SJCRH30 (cell line): ENCODE measurements around the gene UBE2U. TPM values are rescaled to one million over a fixed set of nuclear protein-coding genes. Genes with fewer than 3 reads are reported as not detected.

ENCODE experiments used
- DNase-seq, 2 experiments: peaks; one replicate each; pipeline ENCODE4 v3.0.0-alpha.2; 2015 to 2020
- H3K27ac ChIP-seq: fragments of 250-450 bp; sonication (Bioruptor Pico); 2 replicates; pipeline ENCODE4 v1.5.1; 2020; ENCODE audit warnings: mild to moderate bottlenecking, moderate library complexity
- H3K27me3 ChIP-seq: fragments of 250-450 bp; sonication (Bioruptor Pico); 2 replicates; pipeline ENCODE4 v1.5.1; 2020; ENCODE audit warnings: mild to moderate bottlenecking, moderate library complexity
- H3K36me3 ChIP-seq: fragments of 250-450 bp; sonication (Bioruptor Pico); 2 replicates; pipeline ENCODE4 v1.5.1; 2020; ENCODE audit warnings: mild to moderate bottlenecking, moderate library complexity
- H3K4me1 ChIP-seq: fragments of 250-450 bp; sonication (Bioruptor Pico); 2 replicates; pipeline ENCODE4 v1.5.1; 2020; ENCODE audit warnings: mild to moderate bottlenecking, moderate library complexity
- H3K4me3 ChIP-seq: fragments of 250-450 bp; sonication (Bioruptor Pico); 2 replicates; pipeline ENCODE4 v1.5.1; 2020; ENCODE audit warnings: mild to moderate bottlenecking, moderate library complexity
- H3K9me3 ChIP-seq: fragments of 250-450 bp; sonication (Bioruptor Pico); replicated peaks from 2 replicates; pipeline ENCODE4 v1.5.1; 2020; ENCODE audit warnings: mild to moderate bottlenecking, moderate library complexity
- total RNA-seq: library from RNA; depleted of rRNA; stranded (reverse); fragments of >200 nt; shearing (Covaris generic); gene quantifications from 2 replicates; pipeline ENCODE4 v1.2.3, GENCODE V29; 2014; rRNA removed

The UBE2U gene, protein sequence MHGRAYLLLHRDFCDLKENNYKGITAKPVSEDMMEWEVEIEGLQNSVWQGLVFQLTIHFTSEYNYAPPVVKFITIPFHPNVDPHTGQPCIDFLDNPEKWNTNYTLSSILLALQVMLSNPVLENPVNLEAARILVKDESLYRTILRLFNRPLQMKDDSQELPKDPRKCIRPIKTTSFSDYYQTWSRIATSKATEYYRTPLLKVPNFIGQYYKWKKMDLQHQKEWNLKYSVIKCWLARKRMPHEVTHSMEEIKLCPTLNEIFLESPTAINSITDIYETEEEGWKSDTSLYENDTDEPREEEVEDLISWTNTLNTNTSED
- not detected in 2 replicates for total RNA-seq

DNA sequence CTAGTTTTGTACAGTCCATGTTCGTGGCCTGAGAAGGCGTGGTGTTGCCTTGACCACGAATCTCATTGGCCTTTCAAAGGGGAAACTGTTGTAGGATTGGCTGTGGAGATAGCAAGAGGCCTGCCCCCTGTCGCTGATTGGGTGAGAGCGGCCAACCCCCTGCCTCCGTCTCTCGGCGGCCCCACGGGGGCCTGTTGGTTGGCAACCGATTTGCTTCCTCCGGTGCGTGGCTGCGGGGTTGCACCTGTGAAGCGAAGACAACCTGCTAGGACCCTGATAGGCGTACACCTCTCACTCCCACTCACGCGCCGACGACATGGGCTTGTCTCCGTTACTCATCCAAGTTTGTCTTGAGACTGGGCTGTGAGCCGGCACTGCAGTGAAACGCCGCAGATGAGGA lies at the start of gene UBE2U:
Gene UBE2U (plus strand): TSS at position 204 of the 400 bp plus-strand sequence. CDS start 428 bp downstream, outside the sequence.
- no peaks in the 10 kb centered on the region for H3K4me1 ChIP-seq
- H3K36me3 ChIP-seq, result no peaks in the 10 kb centered on the region
- DNase-seq, result no peak
- no peak within 1 kb of the TSS for H3K27ac ChIP-seq
- H3K9me3 ChIP-seq, result no peaks in the 10 kb centered on the region
- H3K27me3 ChIP-seq, result no peaks in the 10 kb centered on the region
- no peak within 1 kb of the TSS for H3K4me3 ChIP-seq

DNA sequence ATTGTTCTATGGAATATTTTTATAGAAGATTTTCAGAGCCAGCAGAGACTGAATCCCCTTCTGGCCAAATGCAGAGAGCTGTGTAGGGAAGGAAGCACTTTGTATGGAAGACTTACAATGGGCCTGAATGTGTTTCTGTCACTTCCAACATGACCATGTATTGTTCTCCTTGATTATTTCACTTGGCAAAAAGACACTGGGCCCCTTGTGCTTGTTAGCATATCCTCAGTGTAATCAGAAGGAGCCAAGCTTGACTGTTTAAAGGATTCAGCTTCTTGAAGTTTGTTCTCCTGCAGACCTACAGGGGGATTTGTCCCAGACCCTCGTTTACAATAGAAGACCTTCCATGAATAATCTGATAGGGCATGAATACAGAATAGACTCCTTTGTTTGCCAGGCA lies 48.1 kb upstream of the UBE2U start:
- no peak overlapping the region for H3K27ac ChIP-seq
- no peaks in the 10 kb centered on the region for H3K27me3 ChIP-seq
- no peak for DNase-seq
- no peaks in the 10 kb centered on the region for H3K36me3 ChIP-seq
- no peaks in the 10 kb centered on the region for H3K9me3 ChIP-seq
- H3K4me1 ChIP-seq, result no peaks in the 10 kb centered on the region
- no peak overlapping the region for H3K4me3 ChIP-seq

DNA sequence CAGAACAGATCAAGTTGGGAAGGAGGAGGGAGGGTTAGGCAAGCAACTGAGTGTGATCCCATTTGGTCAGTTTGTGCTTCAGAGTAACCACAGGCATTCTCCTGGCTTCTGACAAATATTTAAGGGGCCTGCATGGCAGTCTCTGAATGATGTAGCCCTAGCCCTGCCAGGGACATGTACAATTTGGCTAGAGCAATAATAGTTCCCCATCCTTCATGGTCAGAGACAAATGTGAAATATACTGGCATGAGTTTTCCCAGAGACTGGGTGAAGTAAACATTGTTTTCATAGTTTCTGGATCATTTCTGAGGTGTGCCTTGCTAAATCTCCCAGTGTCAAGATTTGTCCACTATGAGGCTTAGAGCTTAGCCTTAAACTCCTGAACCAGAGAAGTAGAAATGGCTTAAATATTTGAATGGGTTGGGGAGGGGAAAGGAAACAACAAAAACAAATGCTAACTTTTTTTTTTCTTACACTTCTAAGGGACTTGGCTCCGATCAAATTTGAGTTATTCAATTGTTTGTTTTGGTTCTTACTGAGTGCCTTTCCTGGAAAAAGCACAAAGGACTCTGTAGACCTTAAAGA lies 42.0 kb upstream of the UBE2U start:
- DNase-seq, result no peak
- Histone ChIP-seq H3K27me3 (no peaks in the 10 kb centered on the region), H3K36me3 (no peaks in the 10 kb centered on the region), H3K27ac (no peak overlapping the region), H3K4me3 (no peak overlapping the region), H3K4me1 (no peaks in the 10 kb centered on the region), H3K9me3 (no peaks in the 10 kb centered on the region)

DNA sequence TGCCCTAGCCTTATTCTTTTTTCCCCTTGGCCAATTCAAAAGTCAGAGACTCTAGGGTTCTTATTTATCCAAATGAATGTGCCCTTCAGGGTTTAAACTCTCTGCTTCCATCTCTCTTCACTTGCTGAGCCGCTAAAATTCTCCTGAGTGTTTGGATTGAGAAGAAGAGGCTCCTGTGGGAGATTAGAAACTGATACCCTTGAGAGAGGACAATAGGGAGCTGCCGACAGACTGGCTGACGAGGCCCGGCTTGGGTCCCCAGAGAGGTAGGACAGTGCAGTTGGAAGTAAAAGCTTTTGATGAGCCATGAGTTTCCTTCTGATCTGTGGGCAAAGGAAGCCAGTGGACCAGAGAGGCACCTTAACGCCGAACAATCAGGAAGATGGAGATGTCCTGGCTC lies 41.3 kb upstream of the UBE2U start:
- H3K36me3 ChIP-seq, result no peaks in the 10 kb centered on the region
- no peaks in the 10 kb centered on the region for H3K27me3 ChIP-seq
- H3K4me3 ChIP-seq, result no peak overlapping the region
- H3K9me3 ChIP-seq, result no peaks in the 10 kb centered on the region
- H3K27ac ChIP-seq, result no peak overlapping the region
- no peak for DNase-seq
- no peaks in the 10 kb centered on the region for H3K4me1 ChIP-seq

DNA sequence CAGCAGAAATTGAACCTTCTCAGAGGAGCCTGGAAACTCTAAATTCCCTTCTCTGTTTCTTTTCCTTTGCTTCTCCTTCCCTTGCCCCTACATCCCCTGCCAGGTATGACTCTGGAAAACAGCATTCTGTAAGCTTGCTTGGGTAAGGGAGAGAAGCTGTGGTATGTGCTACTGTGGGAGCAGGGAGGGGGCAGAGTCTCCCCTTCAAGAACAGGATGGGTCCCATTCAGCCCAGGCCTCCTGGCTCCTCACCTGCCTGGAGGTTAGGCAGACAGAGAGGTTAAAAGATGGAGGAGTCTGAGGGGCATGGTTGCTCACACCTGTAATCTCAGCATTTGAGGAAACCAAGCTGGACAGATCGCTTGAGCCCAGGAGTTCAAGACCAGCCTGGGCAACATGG lies 40.6 kb upstream of the UBE2U start:
- Histone ChIP-seq H3K36me3 (no peaks in the 10 kb centered on the region), H3K27ac (no peak overlapping the region), H3K9me3 (no peaks in the 10 kb centered on the region), H3K4me3 (no peak overlapping the region), H3K4me1 (no peaks in the 10 kb centered on the region), H3K27me3 (no peaks in the 10 kb centered on the region)
- DNase-seq, result no peak

DNA sequence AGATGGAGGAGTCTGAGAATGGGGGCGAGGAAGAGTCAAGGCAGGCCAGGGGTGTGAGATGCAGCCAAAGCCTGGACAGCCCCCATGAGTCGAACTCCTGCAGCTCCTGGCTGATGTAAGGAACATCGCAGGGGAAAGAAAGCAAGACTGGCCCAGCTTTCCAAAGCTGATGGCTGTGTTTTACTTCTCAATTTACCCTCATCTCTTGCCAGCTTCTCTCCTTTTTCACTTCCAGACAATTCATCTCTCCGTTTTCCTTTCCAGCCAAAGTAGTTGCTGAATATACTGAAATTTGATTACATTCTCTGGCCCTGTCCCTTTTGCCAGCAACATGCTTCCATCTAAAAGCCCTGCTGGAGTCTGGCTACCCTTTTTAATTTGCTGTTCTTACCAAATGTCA lies 40.0 kb upstream of the UBE2U start:
- H3K27me3 ChIP-seq, result no peaks in the 10 kb centered on the region
- H3K27ac ChIP-seq, result no peak overlapping the region
- no peaks in the 10 kb centered on the region for H3K4me1 ChIP-seq
- no peaks in the 10 kb centered on the region for H3K9me3 ChIP-seq
- H3K4me3 ChIP-seq, result no peak overlapping the region
- no peak for DNase-seq
- H3K36me3 ChIP-seq, result no peaks in the 10 kb centered on the region

DNA sequence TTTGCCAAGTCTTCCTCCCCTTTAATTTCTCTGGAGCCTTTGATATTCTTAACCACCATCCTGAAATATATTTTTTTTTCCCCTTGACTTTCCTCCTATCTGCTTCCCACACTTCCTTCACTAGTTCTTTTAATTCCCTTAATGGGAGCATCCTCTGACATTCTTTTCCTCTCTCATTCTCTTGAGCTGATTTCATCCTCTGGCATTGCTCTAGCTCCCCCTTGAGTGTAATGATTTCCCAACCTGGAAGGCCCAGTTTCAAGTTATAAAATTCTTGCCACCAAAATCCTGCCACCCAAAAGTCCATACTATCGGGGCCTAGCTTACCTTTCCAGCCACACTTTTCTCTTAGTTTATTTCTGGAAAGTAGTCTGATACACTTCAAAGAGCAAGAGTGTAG lies 39.5 kb upstream of the UBE2U start:
- DNase-seq, result peak in 1 of 2 experiments; percentile 28
- Histone ChIP-seq H3K9me3 (no peaks in the 10 kb centered on the region), H3K27me3 (no peaks in the 10 kb centered on the region), H3K4me1 (no peaks in the 10 kb centered on the region), H3K4me3 (no peak overlapping the region), H3K27ac (no peak overlapping the region), H3K36me3 (no peaks in the 10 kb centered on the region)

DNA sequence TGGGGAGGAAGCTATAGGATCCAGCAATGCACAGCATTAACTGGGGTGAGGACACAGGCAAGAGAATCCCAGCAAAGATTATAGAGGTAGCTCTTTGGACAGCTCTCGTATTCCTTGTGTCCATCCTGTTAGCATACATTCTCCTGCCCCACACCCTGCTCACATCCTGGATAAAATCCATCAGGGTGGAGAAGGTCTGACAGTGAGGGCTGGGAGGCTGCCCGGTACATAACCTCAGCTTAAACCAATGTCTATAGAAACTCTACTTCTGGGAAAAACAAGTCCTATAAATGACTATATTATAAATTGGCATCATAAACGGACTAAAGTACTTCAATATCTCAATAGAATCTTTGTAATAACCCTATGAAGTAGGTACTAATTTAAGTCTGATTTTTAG lies 36.8 kb upstream of the UBE2U start:
- Histone ChIP-seq H3K4me3 (no peak overlapping the region), H3K27ac (no peak overlapping the region), H3K36me3 (no peaks in the 10 kb centered on the region), H3K9me3 (no peaks in the 10 kb centered on the region), H3K4me1 (peaks cover 1% of the 10 kb centered on the region; the same call in 1 of the 2 replicates), H3K27me3 (no peaks in the 10 kb centered on the region)
- no peak for DNase-seq

DNA sequence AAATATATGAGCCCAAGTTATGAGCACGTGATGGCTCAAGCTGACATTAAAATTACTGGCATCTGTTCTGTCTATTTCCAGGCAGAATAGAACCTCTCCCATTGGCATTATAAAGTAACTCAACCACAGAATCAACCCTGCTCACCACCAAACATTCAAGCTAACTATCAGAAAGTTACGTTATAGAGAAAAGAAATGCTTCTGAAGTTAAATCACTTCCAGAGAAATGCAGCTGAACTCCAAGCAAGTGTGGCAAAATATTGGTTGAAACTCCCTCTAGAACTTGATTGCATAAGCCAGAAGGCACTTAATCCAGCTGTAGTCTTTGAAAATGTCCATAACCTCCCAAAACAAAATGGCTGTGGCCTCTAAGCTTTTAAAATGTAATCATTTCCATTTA lies 36.2 kb upstream of the UBE2U start:
- H3K27me3 ChIP-seq, result no peaks in the 10 kb centered on the region
- H3K27ac ChIP-seq, result no peak overlapping the region
- H3K9me3 ChIP-seq, result no peaks in the 10 kb centered on the region
- DNase-seq, result no peak
- H3K36me3 ChIP-seq, result no peaks in the 10 kb centered on the region
- no peak overlapping the region for H3K4me3 ChIP-seq
- H3K4me1 ChIP-seq, result peaks cover 7% of the 10 kb centered on the region

DNA sequence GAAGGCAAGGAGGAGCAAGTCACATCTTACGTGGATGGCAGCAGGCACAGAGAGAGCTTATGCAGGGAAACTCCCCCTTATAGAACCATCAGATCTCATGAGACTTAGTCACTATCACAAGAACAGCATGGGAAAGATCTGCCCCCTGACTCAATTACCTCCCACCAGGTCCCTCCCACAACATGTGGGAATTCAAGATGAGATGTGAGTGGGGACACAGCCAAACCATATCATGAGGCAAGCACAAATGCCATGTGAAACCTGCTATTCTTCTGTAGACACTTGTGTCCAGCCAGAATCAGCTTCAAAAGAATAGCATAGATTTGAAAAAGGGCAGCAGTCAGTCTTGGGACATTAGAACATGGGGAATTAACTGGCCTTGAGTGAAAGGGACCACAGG lies 32.2 kb upstream of the UBE2U start:
- DNase-seq, result no peak
- Histone ChIP-seq H3K4me1 (peaks cover 23% of the 10 kb centered on the region), H3K27ac (no peak overlapping the region), H3K36me3 (no peaks in the 10 kb centered on the region), H3K4me3 (no peak overlapping the region), H3K27me3 (no peaks in the 10 kb centered on the region), H3K9me3 (no peaks in the 10 kb centered on the region)

DNA sequence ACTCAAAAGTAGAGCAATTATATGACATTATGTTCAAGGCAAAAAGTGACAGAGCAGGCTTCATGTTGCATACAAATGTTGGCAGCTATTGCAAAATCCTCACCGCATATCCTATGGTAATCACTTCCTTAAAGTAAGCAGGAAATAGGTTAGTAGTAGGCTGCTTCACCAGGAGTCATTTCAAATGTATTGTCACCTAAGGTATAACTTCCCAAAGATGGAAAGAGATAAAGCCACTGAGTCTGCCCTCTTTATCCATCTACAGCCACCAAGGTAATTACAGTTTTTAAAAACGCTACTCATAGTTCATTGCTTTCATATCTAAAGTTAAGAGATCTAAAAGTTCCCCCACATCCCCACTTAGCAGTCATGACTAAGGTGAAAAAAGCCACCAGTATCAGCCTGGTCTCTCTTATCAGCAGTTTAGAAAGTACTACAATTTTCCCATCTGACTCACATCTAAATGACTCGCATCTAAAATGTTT lies 31.6 kb upstream of the UBE2U start:
- peak in 1 of 2 experiments; percentile 9 for DNase-seq
- peaks cover 23% of the 10 kb centered on the region for H3K4me1 ChIP-seq
- H3K36me3 ChIP-seq, result no peaks in the 10 kb centered on the region
- H3K4me3 ChIP-seq, result no peak overlapping the region
- no peaks in the 10 kb centered on the region for H3K27me3 ChIP-seq
- peak overlapping the region; percentile 24; the same call in 1 of the 2 replicates for H3K27ac ChIP-seq
- no peaks in the 10 kb centered on the region for H3K9me3 ChIP-seq

DNA sequence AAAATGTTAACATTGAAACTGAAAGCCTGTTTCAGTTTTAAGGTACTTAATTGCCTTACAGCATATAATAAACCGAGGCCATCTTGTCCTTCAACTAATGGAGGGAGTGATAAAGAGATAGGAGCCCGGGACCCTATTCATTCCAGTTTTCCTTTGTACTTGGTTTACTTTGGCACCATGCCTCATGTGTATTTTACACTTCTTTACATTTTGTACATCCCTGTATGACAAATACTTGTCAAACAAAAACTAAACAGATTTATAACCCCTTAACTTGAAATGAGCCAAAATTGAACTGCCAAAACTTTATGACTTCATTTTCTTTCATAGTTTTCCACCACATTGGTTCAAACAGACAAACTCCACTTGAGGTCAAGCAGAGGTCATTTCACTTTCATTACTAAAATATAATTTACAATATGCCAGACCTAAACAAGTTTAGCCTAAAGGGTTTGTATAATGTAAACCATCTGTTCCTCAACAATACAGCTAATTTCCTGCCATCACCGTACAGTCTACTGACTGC lies 30.9 kb upstream of the UBE2U start:
- DNase-seq, result peak in 1 of 2 experiments; percentile 33
- Histone ChIP-seq H3K9me3 (no peaks in the 10 kb centered on the region), H3K4me3 (no peak overlapping the region), H3K4me1 (peaks cover 23% of the 10 kb centered on the region), H3K27me3 (no peaks in the 10 kb centered on the region), H3K27ac (peak overlapping the region; percentile 24; the same call in 1 of the 2 replicates), H3K36me3 (no peaks in the 10 kb centered on the region)

DNA sequence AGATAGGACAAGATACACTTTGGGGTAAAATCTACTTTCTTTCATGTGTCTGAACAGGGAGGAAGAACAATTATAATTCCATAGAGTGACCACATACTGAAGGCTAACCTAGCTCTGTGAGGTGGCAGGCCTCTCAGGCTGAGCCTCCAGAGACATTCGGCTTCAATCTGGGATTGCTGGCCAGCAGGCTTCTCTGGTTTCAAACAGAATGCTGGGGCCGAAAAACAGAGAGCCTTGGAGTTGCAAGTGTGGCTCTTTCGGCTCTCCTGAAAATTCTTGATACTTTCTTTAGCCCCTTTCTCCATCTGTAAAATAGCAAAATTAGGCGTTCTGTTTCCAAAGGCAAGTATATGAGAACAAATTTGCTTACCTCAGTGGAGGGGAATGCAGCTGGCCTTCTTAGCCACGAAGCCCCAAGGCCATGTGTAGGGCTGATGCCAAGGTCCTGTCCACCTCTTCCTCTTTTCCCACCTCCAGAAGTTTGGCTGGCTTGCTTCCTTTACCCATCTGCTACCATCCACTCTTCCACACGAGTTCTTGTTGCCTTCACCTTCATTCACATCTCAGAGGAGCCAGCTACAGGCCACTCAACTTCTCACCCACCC lies 30.0 kb upstream of the UBE2U start:
- no peak overlapping the region; the same call in 1 of the 2 replicates for H3K27ac ChIP-seq
- H3K36me3 ChIP-seq, result no peaks in the 10 kb centered on the region
- no peaks in the 10 kb centered on the region for H3K27me3 ChIP-seq
- H3K9me3 ChIP-seq, result no peaks in the 10 kb centered on the region
- peak; percentile 18 to 48 for DNase-seq
- H3K4me3 ChIP-seq, result no peak overlapping the region
- H3K4me1 ChIP-seq, result peaks cover 23% of the 10 kb centered on the region

DNA sequence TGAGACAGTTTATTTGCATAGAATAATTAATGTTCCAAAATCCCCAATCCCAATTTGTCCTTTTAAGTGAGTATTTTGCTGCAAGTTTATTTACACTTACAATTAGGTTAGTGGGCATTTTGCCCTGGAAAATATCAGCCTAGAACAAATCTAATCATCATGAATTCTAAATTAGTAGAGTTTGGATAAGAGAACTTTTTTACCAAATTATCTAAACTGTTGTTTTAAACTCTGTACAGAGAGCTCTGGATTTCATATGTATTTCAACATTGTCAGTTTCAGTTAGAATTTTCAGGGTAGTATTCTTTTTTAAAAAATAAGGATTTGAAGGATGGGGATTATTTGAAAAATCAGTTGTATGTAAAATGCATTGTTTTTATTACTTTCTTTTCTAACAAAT lies 27.8 kb upstream of the UBE2U start:
- H3K9me3 ChIP-seq, result no peaks in the 10 kb centered on the region
- no peak overlapping the region for H3K27ac ChIP-seq
- H3K4me3 ChIP-seq, result no peak overlapping the region
- H3K4me1 ChIP-seq, result peaks cover 23% of the 10 kb centered on the region
- H3K36me3 ChIP-seq, result no peaks in the 10 kb centered on the region
- DNase-seq, result no peak
- no peaks in the 10 kb centered on the region for H3K27me3 ChIP-seq

DNA sequence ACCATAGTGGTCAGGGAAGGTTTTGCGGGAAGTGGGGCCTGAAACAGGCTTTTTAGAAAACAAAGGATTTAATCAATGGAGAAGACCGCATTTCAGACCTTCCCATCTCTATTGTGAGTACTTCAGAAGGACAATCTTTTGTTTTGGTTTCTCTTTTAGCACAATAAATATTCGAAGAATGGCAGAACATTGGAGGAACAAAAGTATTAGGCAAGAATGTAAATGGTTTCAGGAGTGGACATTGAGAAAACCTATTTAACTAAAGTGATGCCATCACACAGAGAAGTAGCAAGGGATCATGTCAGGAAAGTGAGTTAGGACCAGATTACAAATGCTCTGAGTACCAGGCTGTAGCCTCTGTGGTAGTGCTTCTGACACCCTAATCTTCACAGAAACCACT lies 26.8 kb upstream of the UBE2U start:
- H3K27me3 ChIP-seq, result no peaks in the 10 kb centered on the region
- H3K4me1 ChIP-seq, result peaks cover 21% of the 10 kb centered on the region
- no peak overlapping the region for H3K4me3 ChIP-seq
- H3K9me3 ChIP-seq, result no peaks in the 10 kb centered on the region
- no peak for DNase-seq
- no peak overlapping the region for H3K27ac ChIP-seq
- H3K36me3 ChIP-seq, result no peaks in the 10 kb centered on the region
